OCI-LY1 (cell line): Measurements from ENCODE around the gene PCSK5.

Source experiments
- CTCF ChIP-seq: fragments of 200-600 bp; sonication (generic), shearing (Covaris generic); IDR thresholded peaks from 2 replicates; pipeline ENCODE4 v1.5.1; 2017; ENCODE audit warnings: mild to moderate bottlenecking, antibody characterized with exemption, low read length, moderate library complexity, mixed read lengths
- EZH2 ChIP-seq: fragments of 200-600 bp; sonication (generic), shearing (Covaris generic); IDR thresholded peaks from 2 replicates; pipeline ENCODE4 v1.8.0; 2017; ENCODE audit warnings: borderline replicate concordance, mixed run types, mild to moderate bottlenecking, antibody characterized with exemption, low read length, moderate library complexity, mixed read lengths

- TF ChIP-seq CTCF (no peak), EZH2 (no peak)
These were observed 154.7 kb downstream of the PCSK5 start for GRCh38 chr9:76045221-76045620.
